Nephron progenitor cell (in vitro differentiated cells): ENCODE data around the gene MAN1C1.

Source experiments
- DNase-seq: peaks from one replicate; pipeline ENCODE4 v3.0.0; 2021
- H3K27ac Mint-ChIP-seq: 2 replicates; pipeline ENCODE4 v1.8.0; 2021; ENCODE audit warnings: mild to moderate bottlenecking, moderate library complexity, mixed read lengths
- H3K27me3 Mint-ChIP-seq: 2 replicates; pipeline ENCODE4 v1.8.0; 2021; ENCODE audit warnings: mild to moderate bottlenecking, low read depth, mixed read lengths; ENCODE audit not compliant: poor library complexity
- H3K36me3 Mint-ChIP-seq: 2 replicates; pipeline ENCODE4 v1.8.0; 2021; ENCODE audit warnings: low read depth, mixed read lengths
- H3K4me1 Mint-ChIP-seq: 2 replicates; pipeline ENCODE4 v1.8.0; 2021; ENCODE audit warnings: mixed read lengths
- H3K4me3 Mint-ChIP-seq: 2 replicates; pipeline ENCODE4 v1.8.0; 2021; ENCODE audit warnings: mild to moderate bottlenecking, moderate library complexity, mixed read lengths
- H3K9me3 Mint-ChIP-seq: 2 replicates; pipeline ENCODE4 v1.8.0; 2021; ENCODE audit warnings: mild to moderate bottlenecking, moderate library complexity, mixed read lengths
- CTCF ChIP-seq: fragments of 200-600 bp; sonication (generic); IDR thresholded peaks from 2 replicates; pipeline ENCODE4 v1.5.0; 2021; ENCODE audit warnings: antibody characterized with exemption

MAN1C1 gene

GRCh38 chr1:25720624-25721023, 104.0 kb downstream of the MAN1C1 start:
- Mint-ChIP-seq H3K36me3 (no peaks in the 10 kb centered on the region), H3K9me3 (peaks cover 8% of the 10 kb centered on the region), H3K27me3 (peaks cover 16% of the 10 kb centered on the region), H3K4me3 (no peak overlapping the region), H3K4me1 (peaks cover 14% of the 10 kb centered on the region), H3K27ac (no peak overlapping the region)
- no peak for DNase-seq
- TF ChIP-seq CTCF, result no peak

GRCh38 chr1:25723250-25723880, 106.8 kb downstream of the MAN1C1 start:
- TF ChIP-seq CTCF, result no peak
- Mint-ChIP-seq H3K9me3 (peaks cover 1% of the 10 kb centered on the region), H3K27me3 (peaks cover 15% of the 10 kb centered on the region), H3K4me1 (peaks cover 37% of the 10 kb centered on the region), H3K27ac (no peak overlapping the region), H3K36me3 (no peaks in the 10 kb centered on the region), H3K4me3 (no peak overlapping the region)
- DNase-seq, result no peak

GRCh38 chr1:25724201-25724600, 107.6 kb downstream of the MAN1C1 start:
- H3K4me1 Mint-ChIP-seq, result peaks cover 38% of the 10 kb centered on the region
- no peak for TF ChIP-seq CTCF
- no peaks in the 10 kb centered on the region for H3K36me3 Mint-ChIP-seq
- no peaks in the 10 kb centered on the region for H3K9me3 Mint-ChIP-seq
- no peak overlapping the region for H3K27ac Mint-ChIP-seq
- DNase-seq, result no peak
- no peak overlapping the region for H3K4me3 Mint-ChIP-seq
- peaks cover 13% of the 10 kb centered on the region for H3K27me3 Mint-ChIP-seq

- H3K27ac Mint-ChIP-seq, result no peak overlapping the region
- no peak for DNase-seq
- TF ChIP-seq CTCF, result no peak
- H3K4me3 Mint-ChIP-seq, result no peak overlapping the region
- peaks cover 9% of the 10 kb centered on the region for H3K27me3 Mint-ChIP-seq
- peaks cover 40% of the 10 kb centered on the region for H3K4me1 Mint-ChIP-seq
- no peaks in the 10 kb centered on the region for H3K9me3 Mint-ChIP-seq
- H3K36me3 Mint-ChIP-seq, result no peaks in the 10 kb centered on the region
Observed at GRCh38 chr1:25724966-25725365, 108.4 kb downstream of the MAN1C1 start.

GRCh38 chr1:25725482-25725881, 108.9 kb downstream of the MAN1C1 start:
- Mint-ChIP-seq H3K9me3 (no peaks in the 10 kb centered on the region), H3K27me3 (peaks cover 8% of the 10 kb centered on the region), H3K36me3 (no peaks in the 10 kb centered on the region), H3K4me3 (no peak overlapping the region), H3K27ac (no peak overlapping the region), H3K4me1 (peaks cover 46% of the 10 kb centered on the region)
- no peak for DNase-seq
- TF ChIP-seq CTCF, result no peak

GRCh38 chr1:25727088-25727487, 110.5 kb downstream of the MAN1C1 start:
- no peak for TF ChIP-seq CTCF
- DNase-seq, result no peak
- H3K4me1 Mint-ChIP-seq, result peaks cover 48% of the 10 kb centered on the region
- no peaks in the 10 kb centered on the region for H3K36me3 Mint-ChIP-seq
- H3K4me3 Mint-ChIP-seq, result peak overlapping the region; percentile 21
- peaks cover 3% of the 10 kb centered on the region for H3K27me3 Mint-ChIP-seq
- H3K9me3 Mint-ChIP-seq, result no peaks in the 10 kb centered on the region
- H3K27ac Mint-ChIP-seq, result peak overlapping the region; percentile 6
